K562 (cell line): ENCODE data around the gene NEMF. TPM values are rescaled to one million over a fixed set of nuclear protein-coding genes. Genes with fewer than 3 reads are reported as not detected.

Experiments used
- CEBPG ChIP-seq, 3 experiments: fragments of 200-800 bp in 1 of 3; sonication (Bioruptor generic) in 1 of 3; sonication (generic) in 1 of 3; formaldehyde crosslinking in 1 of 3; IDR thresholded peaks in 2 of 3; conservative IDR thresholded peaks in 1 of 3; 2 replicates each; pipeline versions ENCODE4 v1.6.1 to v1.8.0; 2016 to 2022; ENCODE audit warnings: missing compliant biosample characterization in 2 of 3, missing genetic modification characterization in 2 of 3, mild to moderate bottlenecking in 1 of 3, missing genetic modification reagents in 1 of 3
- CHD2 ChIP-seq: IDR thresholded peaks from 2 replicates; pipeline ENCODE4 v1.6.1; 2011; ENCODE audit warnings: low read depth, low read length
- FOXA1 ChIP-seq: fragments of 450-650 bp; IDR thresholded peaks from 2 replicates; pipeline ENCODE4 v1.6.1; 2016; ENCODE audit warnings: mild to moderate bottlenecking, borderline replicate concordance
- HDAC8 ChIP-seq: fragments of 450-650 bp; IDR thresholded peaks from 2 replicates; pipeline ENCODE4 v1.6.1; 2016; ENCODE audit warnings: mild to moderate bottlenecking, missing genetic modification characterization, moderate library complexity, missing compliant biosample characterization
- HMBOX1 ChIP-seq: sonication (generic); IDR thresholded peaks from 2 replicates; pipeline ENCODE4 v1.6.1; 2016
- LEF1 ChIP-seq: fragments of 450-650 bp; IDR thresholded peaks from 2 replicates; pipeline ENCODE4 v1.6.1; 2016; ENCODE audit warnings: mild to moderate bottlenecking
- NBN ChIP-seq: fragments of 450-650 bp; IDR thresholded peaks from 2 replicates; pipeline ENCODE4 v1.6.1; 2016; ENCODE audit warnings: low read depth, mild to moderate bottlenecking
- REST ChIP-seq, 2 experiments: fragments of 450-650 bp; formaldehyde crosslinking in 1 of 2; IDR thresholded peaks; 2 replicates each; pipeline versions ENCODE4 v1.4.0 to v1.6.1; 2014 to 2020; ENCODE audit warnings: mild to moderate bottlenecking in 2 of 2, borderline replicate concordance in 1 of 2, low read depth in 1 of 2
- SAFB ChIP-seq: fragments of 200-400 bp; formaldehyde crosslinking; IDR thresholded peaks from 2 replicates; pipeline ENCODE4 v1.6.1; 2017; ENCODE audit warnings: low read depth, low read length, borderline replicate concordance
- TBL1XR1 ChIP-seq, 2 experiments: IDR thresholded peaks; 2 replicates each; pipeline ENCODE4 v1.6.1; 2012; ENCODE audit warnings: improper control_type of control experiment in 2 of 2, low read length in 2 of 2, mild to moderate bottlenecking in 1 of 2
- TSC22D4 ChIP-seq: fragments of 450-650 bp; IDR thresholded peaks from 2 replicates; pipeline ENCODE4 v1.6.1; 2016; ENCODE audit warnings: missing genetic modification characterization, missing biosample characterization, control low read depth
- polyA plus RNA-seq, 8 experiments: library from polyadenylated mRNA; depleted of rRNA in 4 of 8; stranded (reverse) in 5 of 8; unstranded in 3 of 8; fragments of >200 nt; fragmentation: Nextera tagmentation in 2 of 8; fragmentation: Illumina TruSeq in 1 of 8; extraction: Ambion mirVana in 2 of 8; extraction: Trizol in 1 of 8; gene quantifications; 2 replicates each; pipeline versions ENCODE4 v1.2.1 to v1.2.3, GENCODE V29; 2011 to 2014; ENCODE audit warnings: inconsistent platforms in 1 of 8, missing spikeins in 1 of 8
- total RNA-seq, 7 experiments: library from RNA; depleted of rRNA in 6 of 7; stranded (reverse); fragments of >200 nt in 6 of 7; fragmentation: Illumina TruSeq in 2 of 7; extraction: Trizol in 2 of 7; gene quantifications; 2 replicates each; pipeline versions ENCODE4 v1.2.1 to v1.2.3, GENCODE V29; 2011 to 2021; ENCODE audit warnings: low replicate concordance in 1 of 7
- TF ChIP-seq, protein P1 (sequence below): fragments of 450-650 bp; IDR thresholded peaks from 2 replicates; pipeline ENCODE4 v1.7.1; 2018; ENCODE audit warnings: mild to moderate bottlenecking, low read depth; ENCODE audit not compliant: partially characterized antibody
- TF ChIP-seq, protein P2 (sequence below), 2 experiments: fragments of 450-650 bp; conservative IDR thresholded peaks; 2 replicates each; pipeline ENCODE4 v1.6.1; 2017; ENCODE audit warnings: mild to moderate bottlenecking in 2 of 2, moderate library complexity in 2 of 2

The NEMF gene
- total and polyA plus RNA-seq, 9 of the 15 experiments (the other 6 are each of a cell fraction or from before 2014, with no cell fraction given), result 38.8 to 94.4 (median 61.0) TPM

GRCh38 chr14:49881350-49882001, 28.9 kb upstream of the NEMF start (continued):
- TF ChIP-seq REST (IDR thresholded peaks at IDR 0.05; ENCODE audit: borderline replicate concordance) (peak; percentile 46), REST (CRISPR knock-in tag; IDR thresholded peaks at IDR 0.05; ENCODE audit: low read depth) (no peak), NBN (no peak), HDAC8 (tag) (no peak), HMBOX1 (no peak; the same call in none of the 2 replicates), TSC22D4 (tag) (no peak), FOXA1 (no peak), TBL1XR1 (IDR thresholded peaks at IDR 0.05; ENCODE audit: low read length in 2 of 2) (no peak), SAFB (no peak), CHD2 (no peak), LEF1 (no peak), CEBPG (CRISPR knock-in tag; IDR thresholded peaks at IDR 0.05) (no peak), CEBPG (tag; conservative IDR thresholded peaks at IDR 0.05 in 1 of 2, IDR thresholded peaks at IDR 0.05 in 1 of 2) (no peak)
- TF ChIP-seq, protein P1, sequence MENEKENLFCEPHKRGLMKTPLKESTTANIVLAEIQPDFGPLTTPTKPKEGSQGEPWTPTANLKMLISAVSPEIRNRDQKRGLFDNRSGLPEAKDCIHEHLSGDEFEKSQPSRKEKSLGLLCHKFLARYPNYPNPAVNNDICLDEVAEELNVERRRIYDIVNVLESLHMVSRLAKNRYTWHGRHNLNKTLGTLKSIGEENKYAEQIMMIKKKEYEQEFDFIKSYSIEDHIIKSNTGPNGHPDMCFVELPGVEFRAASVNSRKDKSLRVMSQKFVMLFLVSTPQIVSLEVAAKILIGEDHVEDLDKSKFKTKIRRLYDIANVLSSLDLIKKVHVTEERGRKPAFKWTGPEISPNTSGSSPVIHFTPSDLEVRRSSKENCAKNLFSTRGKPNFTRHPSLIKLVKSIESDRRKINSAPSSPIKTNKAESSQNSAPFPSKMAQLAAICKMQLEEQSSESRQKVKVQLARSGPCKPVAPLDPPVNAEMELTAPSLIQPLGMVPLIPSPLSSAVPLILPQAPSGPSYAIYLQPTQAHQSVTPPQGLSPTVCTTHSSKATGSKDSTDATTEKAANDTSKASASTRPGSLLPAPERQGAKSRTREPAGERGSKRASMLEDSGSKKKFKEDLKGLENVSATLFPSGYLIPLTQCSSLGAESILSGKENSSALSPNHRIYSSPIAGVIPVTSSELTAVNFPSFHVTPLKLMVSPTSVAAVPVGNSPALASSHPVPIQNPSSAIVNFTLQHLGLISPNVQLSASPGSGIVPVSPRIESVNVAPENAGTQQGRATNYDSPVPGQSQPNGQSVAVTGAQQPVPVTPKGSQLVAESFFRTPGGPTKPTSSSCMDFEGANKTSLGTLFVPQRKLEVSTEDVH, result no peak
- TF ChIP-seq, protein P2, sequence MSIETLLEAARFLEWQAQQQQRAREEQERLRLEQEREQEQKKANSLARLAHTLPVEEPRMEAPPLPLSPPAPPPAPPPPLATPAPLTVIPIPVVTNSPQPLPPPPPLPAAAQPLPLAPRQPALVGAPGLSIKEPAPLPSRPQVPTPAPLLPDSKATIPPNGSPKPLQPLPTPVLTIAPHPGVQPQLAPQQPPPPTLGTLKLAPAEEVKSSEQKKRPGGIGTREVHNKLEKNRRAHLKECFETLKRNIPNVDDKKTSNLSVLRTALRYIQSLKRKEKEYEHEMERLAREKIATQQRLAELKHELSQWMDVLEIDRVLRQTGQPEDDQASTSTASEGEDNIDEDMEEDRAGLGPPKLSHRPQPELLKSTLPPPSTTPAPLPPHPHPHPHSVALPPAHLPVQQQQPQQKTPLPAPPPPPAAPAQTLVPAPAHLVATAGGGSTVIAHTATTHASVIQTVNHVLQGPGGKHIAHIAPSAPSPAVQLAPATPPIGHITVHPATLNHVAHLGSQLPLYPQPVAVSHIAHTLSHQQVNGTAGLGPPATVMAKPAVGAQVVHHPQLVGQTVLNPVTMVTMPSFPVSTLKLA (conservative IDR thresholded peaks at IDR 0.05), result 0 out of 4 replicates have a peak, but pooled peaks of 1 of the 2 experiments have one; percentile 25
